Measurements from ENCODE around the gene RNF130. TPM values are rescaled to one million over a fixed set of nuclear protein-coding genes. Genes with fewer than 3 reads are reported as not detected.

RNF130 gene
- total RNA-seq, 1 donor from 2014 or later: 61.3 TPM

DNA sequence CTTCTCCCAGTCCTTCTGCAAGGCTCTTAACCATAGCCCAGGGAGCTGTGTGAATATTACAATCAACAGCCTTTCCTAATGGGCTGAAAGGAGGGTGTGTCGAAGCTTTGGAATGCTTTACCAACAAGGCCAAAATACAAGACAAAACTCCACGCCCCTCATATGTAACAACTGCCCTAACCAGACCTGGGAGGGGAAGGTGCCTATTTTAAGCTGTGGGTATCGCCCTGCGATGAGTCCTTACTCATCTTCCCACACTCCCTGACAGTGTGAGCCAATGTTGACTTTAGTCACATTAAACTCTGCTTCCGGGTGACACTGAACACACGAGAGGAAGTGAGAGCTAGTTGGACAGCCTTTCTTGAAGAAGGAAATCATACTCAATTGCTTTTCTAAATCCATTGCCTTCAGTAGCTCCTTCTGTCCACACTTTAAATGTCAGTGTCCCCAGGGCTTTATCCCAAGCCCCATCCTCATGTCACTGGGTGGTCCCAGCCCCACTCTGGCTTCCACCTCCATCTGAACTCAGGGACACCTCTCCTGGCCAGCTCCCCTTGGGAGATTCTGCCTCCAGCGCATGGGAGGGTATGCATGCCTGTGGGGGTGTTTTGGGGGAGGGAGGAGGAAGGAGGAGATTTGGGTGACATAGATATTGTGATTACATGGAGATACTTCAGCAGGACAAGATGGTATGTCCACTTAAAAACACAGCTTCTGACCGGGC, 157.4 kb downstream of the RNF130 start:
- peak; percentile 35 for DNase-seq

DNA sequence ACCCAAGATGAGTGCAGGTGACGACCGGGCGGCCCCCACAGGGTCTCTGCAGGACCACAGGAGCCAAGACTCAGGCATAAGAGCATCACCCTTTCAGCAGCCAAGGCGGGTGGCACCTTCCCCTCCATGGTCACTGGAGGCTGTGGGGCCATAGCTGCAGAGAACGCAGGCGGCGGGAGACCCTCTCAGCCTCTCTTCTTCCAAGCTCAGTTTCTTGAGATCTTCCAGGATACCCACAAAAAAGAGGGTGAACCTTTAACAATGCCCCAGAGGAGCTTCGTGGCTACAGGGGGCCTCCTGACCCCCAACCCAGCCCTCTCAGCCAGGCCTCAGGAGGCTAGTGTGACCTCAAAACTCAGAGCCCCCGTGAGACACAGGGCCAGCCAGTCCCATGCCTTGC, 158.1 kb downstream of the RNF130 start:
- no peak for DNase-seq

DNA sequence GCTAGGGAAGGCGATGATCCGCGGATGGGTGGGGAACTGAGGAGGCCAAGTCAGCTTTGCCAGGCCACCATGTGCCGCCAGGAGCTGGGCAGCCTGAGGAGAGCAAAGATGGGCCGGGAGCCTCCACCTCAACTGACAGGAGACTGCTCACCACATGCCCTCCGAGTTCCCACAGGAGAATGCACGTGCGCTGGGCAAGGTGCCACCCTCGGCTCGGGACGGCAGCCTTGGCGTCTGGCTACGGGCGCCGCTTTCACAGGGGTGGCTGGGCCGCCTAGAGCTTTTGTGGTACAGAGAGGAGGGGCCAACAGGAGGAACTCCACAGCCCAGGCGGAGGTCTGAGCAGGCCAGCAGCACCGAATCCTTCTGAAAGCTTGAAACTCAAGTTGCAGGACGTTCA, 158.6 kb downstream of the RNF130 start:
- DNase-seq: no peak

DNA sequence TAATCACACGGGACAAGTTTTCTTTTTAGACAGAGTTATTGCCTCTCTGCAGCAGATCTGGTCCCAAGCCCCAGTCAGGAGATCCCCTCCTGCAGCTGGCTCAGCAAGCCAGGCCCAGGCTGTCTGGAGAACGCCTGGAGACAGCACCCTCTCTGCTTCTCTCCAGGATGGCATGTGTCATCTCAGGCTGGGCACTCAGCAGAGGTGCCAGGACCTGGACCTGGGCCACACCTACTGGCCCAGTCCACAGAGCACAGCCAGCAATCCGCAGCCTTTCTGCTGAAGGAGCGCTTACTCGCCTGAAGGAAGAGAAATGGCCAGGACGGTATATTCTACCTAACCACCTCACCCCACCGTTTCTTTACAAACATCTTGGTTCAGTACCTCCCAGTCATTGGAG, 159.2 kb downstream of the RNF130 start:
- DNase-seq: no peak

DNA sequence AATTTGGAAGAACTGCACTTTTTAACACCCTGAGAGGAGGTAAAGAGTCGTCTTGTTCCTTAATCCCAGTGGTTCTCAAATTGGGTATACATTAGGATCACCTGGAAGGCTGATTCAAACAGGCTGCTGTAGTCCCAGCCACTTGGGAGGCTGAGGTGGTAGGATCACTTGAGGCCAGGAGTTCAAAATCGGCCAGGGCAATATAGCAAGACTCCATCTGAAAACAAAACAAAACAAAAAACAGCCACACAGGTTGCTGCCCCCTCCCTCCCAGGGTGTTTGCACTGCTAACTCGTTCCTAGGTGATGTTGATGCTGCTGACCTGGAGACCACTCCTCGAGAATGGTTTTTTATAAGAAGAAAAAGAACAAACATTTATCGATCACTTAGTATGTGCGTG, 162.3 kb downstream of the RNF130 start:
- no peak for DNase-seq

DNA sequence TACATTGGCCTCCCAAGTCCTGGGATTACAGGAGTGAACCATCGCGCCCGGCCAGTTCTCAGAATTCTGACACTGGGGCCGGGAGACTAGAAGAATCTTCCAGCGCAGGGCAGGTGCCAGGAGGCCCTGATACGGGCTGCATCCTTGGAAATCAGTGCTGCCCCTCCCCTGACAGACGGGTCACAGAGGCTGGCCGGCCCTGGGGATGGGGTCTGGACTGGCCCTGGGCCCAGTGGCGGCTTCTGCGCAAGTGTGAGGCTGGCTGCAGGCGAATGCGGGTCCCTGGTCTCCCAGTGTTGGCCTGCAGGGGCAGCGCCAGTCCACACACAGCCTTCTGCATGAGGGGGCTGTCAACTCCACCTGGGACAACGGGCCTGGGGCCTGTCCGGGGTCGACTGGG, 163.0 kb downstream of the RNF130 start:
- DNase-seq: no peak

DNA sequence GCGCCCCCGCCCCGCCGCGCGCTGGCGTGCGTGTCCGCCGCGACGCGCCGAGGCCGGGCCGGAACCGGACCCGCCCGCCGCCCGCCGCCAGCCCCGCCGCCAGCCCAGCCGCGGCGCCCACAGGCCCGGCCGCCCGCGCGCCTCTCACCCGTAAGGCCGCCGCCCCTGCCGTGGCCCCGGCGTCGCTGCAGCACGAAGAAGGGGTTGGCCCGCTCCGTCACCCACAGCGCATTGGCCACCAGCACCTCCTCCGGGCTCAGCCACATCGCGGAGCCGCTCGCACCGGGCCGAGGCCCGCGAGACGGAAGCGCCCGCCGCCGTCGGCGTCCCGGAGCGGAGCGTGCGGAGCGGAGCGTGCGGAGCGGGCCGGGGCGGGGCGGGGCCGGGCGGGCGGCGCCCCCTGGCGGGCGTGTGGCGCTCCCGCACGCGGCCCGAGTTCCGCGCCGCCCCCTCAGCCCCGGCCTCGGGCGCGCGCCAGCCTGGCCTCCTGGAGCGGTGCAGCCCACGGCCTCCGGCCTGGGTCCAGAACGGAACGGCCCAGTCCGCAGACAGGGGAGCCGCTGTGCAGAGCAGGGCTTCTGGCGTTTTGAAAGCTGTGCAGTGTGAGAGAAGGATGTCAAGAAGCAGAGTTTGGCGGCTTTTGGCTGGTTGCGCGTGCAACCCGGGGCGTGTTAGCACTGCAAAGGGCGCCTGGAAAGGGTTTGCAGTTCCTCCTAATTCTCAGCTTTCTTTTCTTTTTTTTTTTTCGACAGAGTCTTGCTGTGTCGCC, 163.8 kb downstream of the RNF130 start, which contains the start of gene TBC1D9B:
Gene TBC1D9B, minus strand, starts transcription at position 342 of the 769 bp plus-strand sequence. Its CDS starts 76 bp downstream, at position 266.
- DNase-seq: peak; percentile 86

DNA sequence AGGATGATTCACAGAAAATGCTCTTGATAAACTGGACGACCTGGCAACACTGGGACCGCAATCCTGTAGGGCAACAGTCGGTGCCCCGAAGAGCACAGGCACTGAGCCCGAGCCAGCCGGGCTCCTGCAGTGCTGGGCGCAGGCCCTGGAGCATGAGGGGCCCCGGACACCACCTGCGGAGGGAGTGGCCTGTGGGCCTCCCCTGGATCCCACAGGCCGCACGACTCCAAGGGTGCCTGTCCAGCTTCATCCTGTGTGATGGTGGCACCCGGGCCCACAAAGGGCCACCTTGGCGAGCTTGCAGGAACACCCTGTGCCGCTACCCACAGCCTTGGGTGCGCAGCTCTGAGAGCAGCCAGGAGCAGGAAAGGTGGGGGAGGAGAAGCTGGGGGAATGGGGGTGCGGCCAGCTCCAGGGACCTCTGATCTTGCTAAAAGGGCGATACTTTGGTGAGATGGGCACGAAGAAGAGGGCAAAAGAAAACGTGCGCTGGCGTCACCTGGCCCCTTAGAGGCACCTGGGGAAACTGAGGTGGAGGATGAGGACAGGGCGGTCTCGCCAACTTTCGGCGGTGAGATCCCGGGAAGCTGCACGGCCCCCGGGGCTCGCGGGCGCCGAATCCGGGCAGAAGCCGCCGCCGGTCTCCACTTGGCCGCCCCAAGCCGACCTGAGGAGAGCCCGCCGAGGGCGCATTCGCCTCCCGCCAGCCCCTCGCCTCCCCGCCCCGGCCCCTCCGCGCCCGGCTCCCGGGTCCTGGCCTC, 164.6 kb downstream of the RNF130 start:
- peak; percentile 13 for DNase-seq

DNA sequence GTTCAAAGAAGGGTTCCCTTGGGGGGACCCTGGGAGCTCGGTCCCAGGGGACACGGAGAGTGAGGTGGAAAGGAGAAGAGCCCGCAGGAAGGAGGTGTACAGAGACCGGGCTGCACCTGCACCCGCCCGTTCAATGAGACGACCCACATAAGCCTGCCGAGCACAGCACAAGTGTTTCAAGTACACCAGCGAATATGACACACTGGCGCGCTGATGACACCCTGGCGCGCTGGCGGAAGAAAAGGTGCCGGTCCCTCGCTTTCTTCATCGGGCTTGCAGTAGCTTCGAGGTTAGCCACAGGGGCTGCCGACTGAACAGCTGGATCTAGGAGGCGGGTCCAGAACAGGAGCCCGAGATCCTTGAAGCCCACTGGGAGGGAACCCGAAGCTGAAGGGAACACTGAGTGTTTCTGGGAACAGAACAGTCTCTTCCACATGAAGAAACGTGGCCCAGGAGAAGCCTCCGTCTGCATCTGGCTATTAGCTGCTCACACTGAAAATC, 165.2 kb downstream of the RNF130 start:
- DNase-seq: no peak

DNA sequence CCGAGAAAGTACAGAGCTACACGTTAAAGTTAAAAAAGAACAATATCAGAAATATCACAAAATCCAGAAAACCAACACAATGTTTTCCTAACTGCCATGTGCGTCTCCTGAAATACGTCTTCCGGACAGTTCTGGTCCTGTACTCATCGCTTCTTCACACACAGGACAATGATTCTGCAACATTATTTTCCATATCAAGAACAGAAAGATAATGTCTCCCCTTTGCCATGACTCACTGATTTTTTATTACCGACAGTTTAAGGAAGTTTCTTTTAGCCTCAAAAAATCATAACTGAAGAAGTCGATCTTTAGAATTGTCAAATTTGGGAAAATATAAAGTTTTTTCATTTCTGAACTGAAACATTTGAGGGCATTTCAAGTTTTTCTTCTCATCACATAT, 166.4 kb downstream of the RNF130 start:
- DNase-seq: no peak

Small RNA genes lying within 50 kb of the gene (small RNA-seq; reads per million reads assigned to genes)
- gene MIR340 (ENCODE audit: low replicate concordance): 331 reads per million, percentile 98 among the genes with 10 or more reads in this experiment

Other genes with a start within 250 kb of the RNF130 start
- gene MRNIP, start 212.9 kb downstream of the RNF130 start, total RNA-seq: 38.9 TPM
- gene TBC1D9B, start 163.9 kb downstream of the RNF130 start, total RNA-seq: 65.8 TPM
- 4.8 TPM for gene RASGEF1C, start 137.5 kb upstream of the RNF130 start, total RNA-seq
- gene MAPK9, start 220.3 kb upstream of the RNF130 start, total RNA-seq: 32.5 TPM

Data from tongue (tissue), 3 donors.